HEK293 (cell line): ENCODE results near the gene TMEM150C.

ENCODE experiments used
- CTCF ChIP-seq: fragments of 450-650 bp; formaldehyde crosslinking; IDR thresholded peaks from 2 replicates; pipeline ENCODE4 v1.5.1; 2016; ENCODE audit warnings: missing biosample characterization, missing genetic modification characterization
- PRDM10 ChIP-seq: fragments of 450-650 bp; formaldehyde crosslinking; IDR thresholded peaks from 2 replicates; pipeline ENCODE4 v1.5.1; 2016; ENCODE audit warnings: missing biosample characterization, missing genetic modification characterization
- REST ChIP-seq: fragments of 450-650 bp; formaldehyde crosslinking; IDR thresholded peaks from 2 replicates; pipeline ENCODE4 v1.5.1; 2016; ENCODE audit warnings: missing biosample characterization, missing genetic modification characterization
- ZNF571 ChIP-seq: fragments of 450-650 bp; formaldehyde crosslinking; IDR thresholded peaks from 2 replicates; pipeline ENCODE4 v1.5.0; 2017; ENCODE audit warnings: missing biosample characterization, missing genetic modification characterization
- ZNF768 ChIP-seq: fragments of 450-650 bp; formaldehyde crosslinking; IDR thresholded peaks from 2 replicates; pipeline ENCODE4 v1.5.1; 2018; ENCODE audit warnings: missing biosample characterization, mild to moderate bottlenecking, missing genetic modification characterization
- ZNF777 ChIP-seq: fragments of 450-650 bp; formaldehyde crosslinking; IDR thresholded peaks from 2 replicates; pipeline ENCODE4 v1.5.1; 2017; ENCODE audit warnings: missing biosample characterization, missing genetic modification characterization, borderline replicate concordance

GRCh38 chr4:82567444-82567843, 5.7 kb upstream of the TMEM150C start:
- TF ChIP-seq ZNF768 (tag by site-specific recombination) (no peak), ZNF777 (tag by site-specific recombination) (no peak), REST (tag by site-specific recombination) (no peak), ZNF571 (tag by site-specific recombination) (no peak), PRDM10 (no peak), CTCF (no peak)
